Hematopoietic multipotent progenitor cell treated with erythropoietin and hydrocortisone succinate and interleukin-3 and kit ligand, for 4 days (in vitro differentiated cells): Measurements from ENCODE around the gene GAB2.
"Not testable (repeated sequence)": the region's sequence is repeated elsewhere in the genome, so short reads cannot be mapped to it uniquely, and the experiment has no call there.

Experiments used
- DNase-seq: peaks from one replicate; pipeline ENCODE4 v3.0.0-alpha.2; 2015

The GAB2 gene

DNA sequence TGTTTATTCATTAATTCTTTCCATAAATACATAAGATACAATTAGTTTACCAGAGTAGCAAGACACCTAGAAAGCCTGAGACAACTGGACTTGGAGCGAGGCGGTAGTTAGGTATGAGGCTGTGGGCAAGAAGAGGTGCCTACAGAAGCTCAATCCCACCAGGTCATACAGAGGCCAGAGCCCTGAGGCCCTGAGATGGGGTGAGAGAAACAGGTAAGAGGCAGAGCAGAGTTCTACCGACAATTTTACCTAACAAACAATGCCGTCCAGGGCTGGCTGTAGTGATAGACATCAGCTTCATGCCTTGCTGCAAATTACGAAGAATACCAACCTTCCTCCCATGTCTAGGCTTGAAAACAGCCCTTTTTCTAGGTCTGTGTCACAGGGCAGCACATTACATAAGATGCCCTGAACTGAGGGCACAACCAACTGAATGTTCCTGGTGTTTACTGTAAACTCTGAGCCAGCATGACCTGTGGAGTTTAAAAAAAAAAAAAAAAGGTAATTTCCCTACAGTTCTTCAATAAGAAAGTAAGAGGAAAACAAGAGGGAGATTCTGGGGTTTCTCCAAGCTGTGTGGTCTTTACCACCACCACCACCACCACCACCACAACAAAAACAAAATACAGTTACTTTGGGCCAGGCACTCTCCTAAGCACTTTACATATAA, 105.8 kb downstream of the GAB2 start:
- DNase-seq = no peak

- DNase-seq = no peak
Observed at GRCh38 chr11:78310500-78310909, 107.1 kb downstream of the GAB2 start.

- DNase-seq = no peak
Observed at GRCh38 chr11:78304201-78304600, 113.4 kb downstream of the GAB2 start.

DNA sequence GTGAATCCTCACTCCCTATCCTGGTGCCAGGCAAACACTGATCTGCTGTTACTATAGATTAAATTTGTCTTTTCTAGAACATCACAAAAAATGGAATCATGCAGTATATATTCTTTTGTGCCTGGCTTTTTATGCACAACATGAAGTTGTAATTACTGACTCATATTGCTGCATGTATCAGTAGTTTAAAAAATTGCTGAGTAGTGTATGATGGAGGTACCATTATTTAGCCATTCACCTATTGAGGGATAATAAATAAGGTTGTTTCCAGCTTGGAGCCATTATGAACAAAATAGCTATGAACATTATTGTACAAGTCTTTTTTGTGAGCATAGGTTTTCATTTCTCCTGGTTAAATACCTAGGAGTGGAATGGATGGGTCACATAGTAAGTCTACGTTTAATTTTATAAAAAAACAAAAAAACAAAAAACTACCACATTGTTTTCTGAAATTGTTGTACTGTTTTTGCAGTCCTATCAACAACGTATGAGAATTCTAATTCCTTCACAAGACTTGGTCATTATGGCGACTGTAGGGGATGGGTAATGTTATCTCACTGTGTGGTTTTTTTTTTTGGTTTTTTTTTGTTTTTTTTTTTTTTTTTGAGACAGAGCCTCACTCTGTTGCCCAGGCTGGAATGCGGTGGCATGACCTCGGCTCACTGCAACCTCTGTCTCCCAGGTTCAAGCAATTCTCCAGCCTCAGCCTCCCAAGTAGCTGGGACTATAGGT, 117.3 kb downstream of the GAB2 start:
- peak; percentile 62 for DNase-seq

GRCh38 chr11:78299000-78299710, 118.5 kb downstream of the GAB2 start:
- DNase-seq = no peak

DNA sequence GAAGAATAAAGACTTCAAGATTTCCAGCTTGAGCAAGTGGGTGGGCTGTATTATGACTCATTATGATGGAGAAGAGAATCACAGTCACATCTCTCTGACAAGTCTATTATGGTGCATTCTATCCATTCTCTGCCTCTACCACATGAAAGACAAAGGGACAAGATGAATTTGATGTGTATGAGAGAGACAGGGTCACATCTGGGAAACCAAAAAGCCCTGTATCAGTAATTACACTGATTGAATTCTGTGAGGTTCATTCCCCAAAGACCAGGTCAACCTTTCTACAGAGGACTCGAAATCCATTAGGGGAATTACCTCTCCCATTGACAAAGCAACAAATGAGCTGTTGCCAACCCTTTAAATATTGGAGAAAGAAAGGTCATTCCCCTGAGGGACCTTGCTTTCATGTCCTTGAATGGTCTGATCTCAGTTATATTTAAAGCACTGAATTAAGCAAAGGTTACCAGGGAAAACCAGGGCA, 119.3 kb downstream of the GAB2 start:
- DNase-seq = no peak

GRCh38 chr11:78295991-78296930, 121.4 kb downstream of the GAB2 start:
- no peak for DNase-seq

- no peak for DNase-seq
Observed at GRCh38 chr11:78295347-78295746, 122.3 kb downstream of the GAB2 start.

DNA sequence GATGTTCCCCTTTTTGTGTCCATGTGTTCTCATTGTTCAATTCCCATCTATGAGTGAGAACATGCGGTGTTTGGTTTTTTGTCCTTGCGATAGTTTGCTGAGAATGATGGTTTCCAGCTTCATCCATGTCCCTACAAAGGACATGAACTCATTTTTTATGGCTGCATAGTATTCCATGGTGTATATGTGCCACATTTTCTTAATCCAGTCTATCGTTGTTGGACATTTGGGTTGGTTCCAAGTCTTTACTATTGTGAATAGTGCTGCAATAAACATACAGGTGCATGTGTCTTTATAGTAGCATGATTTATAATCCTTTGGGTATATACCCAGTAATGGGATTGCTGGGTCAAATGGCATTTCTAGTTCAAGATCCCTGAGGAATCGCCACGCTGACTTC, 123.5 kb downstream of the GAB2 start:
- not testable (repeated sequence) for DNase-seq

- DNase-seq = no peak
Observed at GRCh38 chr11:78293536-78293935, 124.1 kb downstream of the GAB2 start.

- peak; percentile 95 for DNase-seq
Observed at GRCh38 chr11:78292109-78292803, 125.4 kb downstream of the GAB2 start.

DNA sequence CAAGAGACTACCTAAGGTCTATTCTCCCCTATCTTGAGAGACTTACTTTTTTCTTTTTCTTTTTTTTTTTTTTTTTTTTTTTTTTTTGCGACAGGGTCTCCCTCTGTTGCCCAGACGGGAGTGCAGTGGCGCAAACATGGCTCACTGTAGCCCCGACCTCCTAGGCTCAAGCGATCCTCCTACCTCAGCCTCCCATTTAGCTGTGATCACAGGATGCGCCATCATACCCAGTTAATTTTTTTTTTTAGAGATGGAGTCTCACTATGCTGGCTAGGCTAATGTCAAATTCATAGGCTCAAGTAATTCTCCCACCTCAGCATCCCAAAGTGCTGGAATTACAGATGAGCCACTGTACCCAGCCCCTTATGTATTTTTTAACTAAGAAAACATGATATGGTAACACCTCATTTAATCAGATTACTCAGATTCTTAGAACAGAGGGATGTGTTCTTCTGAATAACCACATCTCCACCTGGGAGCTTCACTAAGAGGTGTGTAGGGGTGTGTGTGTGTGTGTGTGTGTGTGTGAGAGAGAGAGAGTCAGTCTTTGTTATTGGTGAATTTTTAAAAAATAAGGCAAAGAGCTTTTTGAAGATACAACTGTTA, 126.0 kb downstream of the GAB2 start:
- DNase-seq = no peak

- peak; percentile 94 for DNase-seq
Observed at GRCh38 chr11:78290293-78291176, 127.1 kb downstream of the GAB2 start.

DNA sequence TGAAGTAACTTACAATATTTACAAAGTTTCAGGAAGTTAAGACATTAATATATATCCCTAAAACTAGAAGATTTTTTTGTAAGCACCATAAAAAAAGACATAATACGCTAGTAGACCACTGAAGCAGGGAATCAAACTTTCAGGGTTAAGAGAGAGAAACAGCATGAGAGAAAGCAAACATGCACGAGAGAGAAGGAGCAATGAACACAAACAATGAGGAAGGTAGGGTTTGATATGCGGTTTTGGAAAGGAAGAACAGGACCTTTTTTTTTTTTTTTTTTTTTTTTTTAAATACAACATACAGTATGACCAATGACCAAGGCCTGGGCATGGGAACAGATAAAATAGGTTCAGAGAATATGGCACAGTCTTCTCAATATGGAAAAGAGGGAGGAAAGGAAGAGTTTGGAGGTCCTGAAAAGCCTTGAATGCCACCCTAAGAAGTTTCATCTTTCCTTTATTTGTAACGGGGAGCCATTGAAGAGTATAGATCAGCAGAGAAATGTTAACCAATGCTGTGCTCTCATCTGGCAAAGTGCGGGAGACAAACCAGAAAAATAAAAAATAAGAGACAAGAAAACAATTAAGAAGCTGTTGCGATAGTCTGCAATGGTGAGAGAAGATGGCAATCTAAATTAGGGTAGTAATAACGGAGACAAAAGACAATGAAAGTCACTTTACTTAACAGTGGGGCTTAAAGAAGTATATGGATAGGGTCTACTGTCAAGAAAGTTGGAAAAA, 127.9 kb downstream of the GAB2 start:
- peak; percentile 68 for DNase-seq

DNA sequence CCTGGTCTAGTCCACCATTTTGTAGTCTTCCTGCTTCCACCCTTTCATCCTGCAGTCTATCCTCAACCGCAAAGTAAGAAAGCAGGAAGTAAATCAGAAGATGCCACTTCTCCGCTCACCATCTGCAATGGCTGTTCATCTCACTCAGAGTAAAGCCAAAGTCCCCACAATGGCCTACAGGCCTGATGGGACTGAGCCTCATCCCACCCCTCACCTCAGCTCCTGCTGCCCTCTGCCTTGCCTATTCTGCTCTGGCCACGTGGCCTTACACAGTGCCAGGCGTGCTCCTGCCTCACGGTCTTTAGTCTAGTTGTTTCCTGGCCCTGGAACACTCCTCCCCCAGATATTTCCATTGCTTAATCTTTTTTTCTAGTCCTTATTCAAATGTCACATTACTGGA, 133.4 kb downstream of the GAB2 start:
- DNase-seq = no peak

DNA sequence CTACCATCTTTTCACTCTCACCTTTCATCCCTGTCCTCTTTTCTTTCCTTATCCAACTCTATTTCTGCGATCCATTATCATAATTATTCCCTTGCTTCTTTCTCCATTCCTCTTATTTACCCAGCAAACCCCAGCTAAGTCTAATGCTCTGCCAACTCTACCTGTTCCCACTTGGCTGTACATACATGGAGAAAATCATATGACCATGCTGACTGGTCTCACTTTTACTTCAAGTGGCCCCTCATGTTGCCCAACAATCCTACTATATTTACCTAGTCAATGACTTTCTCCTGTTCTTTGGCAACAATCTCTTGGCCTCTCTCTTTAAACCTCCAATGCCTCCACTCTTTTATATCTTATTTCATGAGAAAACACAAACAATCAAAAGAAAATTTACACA, 134.8 kb downstream of the GAB2 start:
- no peak for DNase-seq

DNA sequence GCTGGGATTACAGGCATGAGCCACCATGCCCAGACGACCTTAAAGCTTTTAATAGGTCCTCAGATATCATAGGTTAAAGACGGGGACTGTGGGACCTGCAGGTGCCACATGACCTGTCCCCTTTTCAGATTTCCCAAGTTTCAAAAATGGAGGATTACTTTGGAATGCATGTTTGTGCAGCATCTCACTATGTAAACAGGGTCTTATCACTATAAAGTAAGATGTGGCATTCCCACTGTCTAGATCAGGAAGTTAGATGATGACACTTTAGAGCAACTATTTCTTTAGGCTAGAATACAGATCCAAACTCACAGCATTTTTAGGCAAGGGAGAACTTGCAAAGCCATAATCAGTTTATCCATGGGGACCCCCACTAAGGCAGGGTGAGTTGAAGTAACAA, 136.1 kb downstream of the GAB2 start:
- no peak for DNase-seq

DNA sequence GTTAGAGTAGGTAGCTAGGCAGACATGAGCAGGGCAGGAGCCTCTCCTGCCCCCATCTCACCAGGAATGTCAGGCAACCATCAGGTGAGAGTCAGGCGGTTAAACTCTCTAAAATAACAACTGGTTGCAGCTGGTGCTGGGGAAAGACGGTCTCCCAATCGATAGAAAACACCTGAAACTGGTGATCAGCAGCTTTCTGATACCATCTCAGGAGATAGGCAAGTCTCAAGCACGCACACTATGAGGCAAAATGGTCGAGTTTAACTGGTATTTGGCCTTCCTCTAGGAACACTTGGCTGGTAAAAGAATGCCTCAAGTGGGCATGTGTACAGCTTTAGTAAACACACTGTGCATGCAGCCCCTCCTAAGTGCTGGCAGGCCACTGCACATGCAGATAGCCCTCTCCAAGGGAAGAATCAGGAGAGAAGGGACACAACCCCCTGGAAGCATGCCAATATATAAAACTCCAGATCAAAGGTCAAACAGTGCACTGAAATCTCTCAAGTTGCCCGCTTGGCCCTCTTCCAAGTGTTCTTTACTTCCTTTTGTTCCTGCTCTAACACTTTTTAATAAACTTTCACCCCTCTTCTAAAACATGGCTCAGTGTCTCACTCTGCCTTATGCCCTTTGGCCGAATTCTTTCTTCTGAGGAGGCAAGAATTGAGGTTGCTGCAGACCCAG, 140.2 kb downstream of the GAB2 start:
- peak; percentile 45 for DNase-seq

DNA sequence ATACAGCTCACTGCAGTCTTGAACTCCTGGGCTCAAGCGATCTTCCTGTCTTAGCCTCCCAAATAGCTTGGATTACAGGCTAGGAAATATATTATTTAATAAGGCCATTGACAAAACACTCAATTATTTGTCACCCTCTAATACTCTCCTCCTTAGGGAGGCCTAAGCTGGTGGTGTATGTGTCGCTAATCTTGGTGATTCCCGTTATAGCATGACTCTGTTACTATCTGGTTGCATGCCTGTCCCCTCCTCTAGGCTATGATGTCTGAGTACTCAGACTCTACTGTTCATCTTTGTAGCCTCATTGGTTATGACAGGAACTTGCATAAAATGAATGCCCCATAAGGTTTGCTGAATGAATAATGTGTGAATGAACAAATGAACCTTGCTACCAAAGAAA, 141.3 kb downstream of the GAB2 start:
- no peak for DNase-seq
